Caki2 (cell line): ENCODE data around the gene LY6G6D. TPM values are rescaled to one million over a fixed set of nuclear protein-coding genes. Genes with fewer than 3 reads are reported as not detected.

Experiments used
- DNase-seq: peaks from one replicate; pipeline ENCODE4 v3.0.0-alpha.2; 2015; ENCODE audit warnings: low read depth
- in situ Hi-C: cut with HindIII; loops from 2 replicates; pipeline ENCODE4 v1.10.0; 2016; ENCODE audit warnings: low sequenced_read_pairs, low pct_unique_long_range_greater_than_20kb, mixed read lengths
- total RNA-seq: library from RNA; depleted of rRNA; stranded (reverse); fragments of >200 nt; shearing (Covaris generic); gene quantifications from 2 replicates; pipeline ENCODE4 v1.2.3, GENCODE V29; 2014; ENCODE audit warnings: low replicate concordance

The LY6G6D gene
- total RNA-seq, 1 experiment from 2014 or later: not detected

- DNase-seq: no peak
- in situ Hi-C loops: no loop called here
Measured at GRCh38 chr6:31728767-31729514, 13.8 kb downstream of the LY6G6D start, which contains the start of gene DDAH2. DDAH2 (minus strand) TSS chr6:31729299; CDS start chr6:31729161, 138 bp downstream.

GRCh38 chr6:31729515-31729978, 14.4 kb downstream of the LY6G6D start:
- peak; percentile 94 for DNase-seq

GRCh38 chr6:31729979-31730630, 15.0 kb downstream of the LY6G6D start:
- in situ Hi-C loops: no loop called here
- DNase-seq: peak; percentile 90

More at GRCh38 chr6:31729515-31729978, 14.4 kb downstream of the LY6G6D start:
- in situ Hi-C loops: no loop called here

- in situ Hi-C loops: no loop called here
- no peak for DNase-seq
Measured at GRCh38 chr6:31730631-31731086, 15.5 kb downstream of the LY6G6D start.

GRCh38 chr6:31732029-31732428, 16.9 kb downstream of the LY6G6D start:
- no peak for DNase-seq
- in situ Hi-C loops: no loop called here

DNA sequence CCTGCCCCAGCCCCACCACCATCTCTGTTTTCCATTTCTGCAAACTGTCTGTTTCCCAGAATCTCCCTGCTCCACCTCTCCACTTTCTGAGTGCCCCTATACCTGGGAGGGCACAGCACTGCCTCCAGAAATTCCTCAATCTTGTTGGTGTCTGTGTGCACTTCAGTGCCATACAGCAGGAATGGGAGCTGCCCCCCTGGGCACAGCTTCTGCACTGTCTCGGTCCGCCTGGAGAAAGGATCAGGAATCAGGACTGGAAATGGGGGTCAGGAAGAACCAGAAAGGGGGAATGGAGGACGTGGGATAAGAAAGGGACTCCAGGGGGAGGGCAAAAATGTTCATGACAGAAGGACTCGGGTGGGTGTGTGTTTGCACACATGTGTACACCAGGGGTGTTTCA, 18.6 kb downstream of the LY6G6D start:
- in situ Hi-C loops: no loop called here
- no peak for DNase-seq

DNA sequence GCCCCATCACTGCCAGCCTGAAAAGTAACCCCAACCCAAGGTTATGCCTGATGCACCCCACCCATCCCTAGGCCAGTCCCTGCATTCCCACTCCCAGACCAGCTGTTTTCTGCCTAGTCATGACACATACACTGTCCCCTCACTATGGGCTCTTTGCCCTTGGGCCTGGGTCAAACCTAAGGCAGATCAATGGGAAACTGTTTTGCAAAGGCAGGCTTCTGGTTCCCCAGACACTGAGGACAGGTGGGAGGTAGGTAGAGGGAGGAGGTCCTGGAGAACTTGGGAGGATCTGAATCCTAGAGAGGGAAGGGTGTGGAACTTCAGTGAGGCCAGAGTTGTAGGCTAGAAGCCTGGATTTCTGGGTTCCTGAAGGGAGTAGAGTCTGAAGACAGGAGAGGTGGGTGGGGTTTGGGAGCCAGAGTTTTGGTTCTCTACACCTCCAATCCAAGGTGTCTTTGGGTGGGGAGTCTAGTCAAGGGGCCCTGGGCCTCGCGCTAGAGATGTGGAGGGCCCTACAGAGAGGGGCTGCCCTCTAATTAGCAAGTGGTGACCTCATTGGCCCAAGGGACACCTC, 19.2 kb downstream of the LY6G6D start:
- DNase-seq: no peak
- in situ Hi-C loops: no loop called here

GRCh38 chr6:31734821-31735406, 19.8 kb downstream of the LY6G6D start:
- in situ Hi-C loops: no loop called here
- peak; percentile 85 for DNase-seq

GRCh38 chr6:31736021-31736767, 21.0 kb downstream of the LY6G6D start, which contains the start of gene CLIC1:
CLIC1 (minus strand) TSS chr6:31736530; CDS start chr6:31736300, 230 bp downstream.
- DNase-seq: peak; percentile 89
- in situ Hi-C loops: no loop called here

DNA sequence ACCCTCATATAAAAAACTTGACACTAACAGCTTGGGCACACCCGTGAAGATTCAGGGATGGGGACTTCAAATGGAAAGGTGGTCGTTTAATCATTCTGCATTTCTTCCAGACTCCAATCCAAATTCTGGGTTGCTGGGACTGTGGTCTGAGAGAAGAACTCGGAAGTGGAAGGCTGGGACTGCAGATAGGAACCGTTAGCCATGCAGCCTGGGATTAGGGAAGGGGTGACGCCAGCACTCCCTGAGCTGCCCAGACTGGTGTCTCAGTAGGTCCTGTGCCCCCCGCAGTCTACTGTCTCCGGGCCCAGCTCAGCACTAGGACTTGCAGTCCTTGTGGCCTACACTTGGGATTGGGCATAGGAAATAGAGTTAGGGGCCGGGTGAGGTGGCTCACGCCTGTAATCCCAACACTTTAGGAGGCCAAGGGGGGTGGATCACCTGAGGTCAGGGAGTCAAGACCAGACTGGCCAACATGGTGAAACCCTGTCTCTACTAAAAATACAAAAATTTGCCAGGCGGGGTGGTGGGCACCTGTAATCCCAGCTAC, 21.7 kb downstream of the LY6G6D start:
- in situ Hi-C loops: no loop called here

DNA sequence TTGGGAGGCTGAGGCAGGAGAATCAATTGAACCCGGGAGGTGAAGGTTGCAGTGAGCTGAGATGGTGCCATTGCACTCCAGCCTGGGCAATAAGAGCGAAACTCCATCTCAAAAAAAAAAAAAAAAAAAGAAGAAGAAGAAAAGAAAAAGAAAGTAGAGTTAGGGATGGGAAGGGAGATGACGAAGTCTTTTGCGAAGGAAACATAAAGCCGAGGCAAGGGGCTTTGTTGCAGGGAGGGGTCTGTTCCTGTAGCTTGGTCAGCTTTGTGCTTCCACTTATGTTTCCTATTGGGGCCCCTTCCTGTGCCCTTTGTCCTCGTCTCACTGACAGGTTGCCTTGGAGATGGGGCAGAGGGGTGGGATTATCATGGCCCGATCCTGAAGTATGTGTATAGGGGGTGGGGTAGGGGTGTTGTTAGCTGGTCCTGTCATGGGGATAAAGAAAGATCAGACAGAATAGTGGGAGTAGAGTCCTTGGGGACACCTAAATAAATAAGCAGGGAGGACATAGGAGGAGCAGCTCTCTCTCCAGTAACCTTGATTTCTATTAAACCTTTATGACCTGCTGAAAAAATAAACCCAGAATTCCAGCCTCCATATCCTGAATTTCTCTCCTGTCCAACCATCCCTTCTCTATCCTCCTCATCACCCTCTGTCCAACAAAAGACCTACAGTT, 22.3 kb downstream of the LY6G6D start:
- DNase-seq: no peak
- in situ Hi-C loops: no loop called here

More for the DNA sequence above, 21.7 kb downstream of the LY6G6D start:
- no peak for DNase-seq

DNA sequence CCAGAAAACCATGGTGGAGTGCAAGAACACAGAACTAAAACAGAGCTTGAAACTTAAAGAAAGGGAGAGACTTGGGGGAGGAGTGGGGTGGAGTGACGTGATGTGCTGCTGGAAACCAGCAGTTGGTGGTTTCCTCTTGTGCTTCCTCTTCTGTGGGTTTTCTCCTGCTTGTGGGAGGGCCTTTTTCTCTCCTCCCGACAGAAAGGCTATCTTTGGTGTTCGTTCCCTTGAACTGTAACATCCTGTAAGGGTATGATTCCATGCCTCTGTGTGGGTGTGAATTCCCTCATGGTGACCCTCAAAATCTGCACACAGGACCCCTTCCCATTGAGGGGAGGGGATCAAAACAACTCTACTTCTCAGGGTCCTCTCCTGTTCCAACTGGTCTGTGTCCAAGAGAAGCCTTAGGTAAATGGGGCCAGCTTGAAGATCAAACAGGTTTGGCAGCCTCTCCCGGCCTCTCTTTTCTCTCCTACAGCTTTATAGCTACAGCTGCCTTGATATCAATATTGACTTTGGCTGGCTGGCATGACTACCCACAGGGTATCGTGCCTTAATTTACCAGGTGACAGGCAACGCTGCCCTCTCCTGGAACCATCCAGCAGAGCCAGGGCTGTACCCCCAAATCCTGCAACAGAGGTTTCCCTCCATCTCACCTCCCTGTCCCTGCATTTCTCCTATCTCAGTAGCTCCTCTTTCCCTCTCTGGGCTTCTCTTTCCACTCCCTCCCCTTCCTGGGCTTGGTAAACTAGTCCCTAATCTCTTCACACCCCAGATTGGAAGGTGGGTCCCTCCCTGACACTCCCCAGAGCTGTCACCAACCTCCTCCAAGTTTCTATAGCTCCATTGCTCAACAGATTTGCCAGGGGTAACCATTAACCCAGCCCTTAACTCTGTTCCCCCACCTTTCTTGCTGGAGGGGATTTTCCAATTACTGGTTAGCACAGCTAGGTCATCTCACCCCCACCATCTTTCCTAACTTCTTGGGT, 23.1 kb downstream of the LY6G6D start:
- in situ Hi-C loops: no loop called here
- DNase-seq: peak; percentile 92

GRCh38 chr6:31739639-31740396, 24.7 kb downstream of the LY6G6D start, which contains the start of gene MSH5:
MSH5 (plus strand) TSS chr6:31740005; CDS start chr6:31740467, 462 bp downstream.
- in situ Hi-C loops: no loop called here

DNA sequence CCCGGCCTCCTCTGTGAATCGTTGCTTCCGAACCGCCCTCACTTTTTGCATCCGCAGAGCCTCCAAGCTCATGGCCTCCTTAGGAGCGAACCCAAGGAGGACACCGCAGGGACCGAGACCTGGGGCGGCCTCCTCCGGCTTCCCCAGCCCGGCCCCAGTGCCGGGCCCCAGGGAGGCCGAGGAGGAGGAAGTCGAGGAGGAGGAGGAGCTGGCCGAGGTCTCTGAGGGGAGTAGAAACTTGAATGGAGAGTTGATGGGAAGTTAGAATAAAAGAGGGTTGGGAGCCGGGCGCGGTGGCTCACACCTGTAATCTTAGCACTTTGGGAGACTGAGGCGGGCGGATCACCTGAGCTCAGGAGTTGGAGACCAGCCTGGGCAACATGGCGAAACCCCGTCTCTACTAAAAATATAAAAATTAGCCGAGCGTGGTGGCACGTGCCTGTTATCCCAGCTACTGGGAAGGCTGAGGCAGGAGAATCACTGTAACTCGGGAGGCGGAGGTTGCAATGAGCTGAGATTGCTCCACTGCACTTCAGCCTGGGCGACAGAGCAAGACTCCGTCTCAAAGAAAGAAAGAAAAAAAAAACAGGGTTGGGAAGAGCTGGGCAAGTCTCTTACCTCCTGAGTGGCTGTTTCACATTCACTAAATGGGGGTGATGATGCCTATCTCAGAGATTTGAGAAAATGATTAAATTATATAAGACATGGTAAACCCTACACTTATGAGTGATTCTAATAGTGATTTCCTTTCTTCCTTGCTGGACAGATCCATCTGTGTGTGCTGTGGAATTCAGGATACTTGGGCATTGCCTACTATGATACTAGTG, 25.5 kb downstream of the LY6G6D start:
- in situ Hi-C loops: no loop called here
- DNase-seq: peak; percentile 63

More at GRCh38 chr6:31739639-31740396, 24.7 kb downstream of the LY6G6D start, which contains the start of gene MSH5:
- peak; percentile 100 for DNase-seq
